GM12878 (cell line): ENCODE measurements around the gene B3GNT8. TPM values are rescaled to one million over a fixed set of nuclear protein-coding genes. Genes with fewer than 3 reads are reported as not detected.

ENCODE experiments used
- ATAC-seq: fragments of 200-7000 bp; cut with Tn5 transposase; 3 replicates; pipeline ENCODE4 v1.9.1; 2020; ENCODE audit warnings: mild to moderate bottlenecking, moderate library complexity
- BruUV-seq: library from RNA; stranded (reverse); fragments of 400-500 nt; replicated peaks from 2 replicates; lab custom pipeline; 2021; lab: Mats Ljungman, UMichigan
- CTCF ChIA-PET: fragments of 300-600 bp; sonication (Branson Sonifier 250); formaldehyde crosslinking; extraction: SDS; loops from one replicate; lab custom pipeline; 2021; ENCODE audit warnings: inconsistent platforms; lab: Yijun Ruan, JAX
- POLR2A ChIA-PET: fragments of 350-600 bp; formaldehyde crosslinking; extraction: SDS; loops from one replicate; lab custom pipeline; 2021; ENCODE audit warnings: inconsistent platforms; lab: Charles Lee
- RAD21 ChIA-PET: fragments of 300-600 bp; sonication (Branson Sonifier 250); formaldehyde crosslinking; loops from one replicate; lab custom pipeline; 2023; ENCODE audit warnings: antibody characterized with exemption; ENCODE audit not compliant: unreplicated experiment; lab: Charles Lee
- SMC1A ChIA-PET: fragments of 300-600 bp; sonication (Branson Sonifier 250); formaldehyde crosslinking; loops from one replicate; lab custom pipeline; 2023; ENCODE audit not compliant: unreplicated experiment, uncharacterized antibody; lab: Charles Lee
- DNase-seq: peaks from one replicate; pipeline ENCODE4 v3.0.0-alpha.2; 2011; ENCODE audit warnings: low read depth, low spot score
- FAIRE-seq: peaks from 3 replicates; lab custom pipeline; 2011; peaks lifted over from hg19 to GRCh38; lab: Jason Lieb, UNC
- H2AFZ ChIP-seq: 2 replicates; pipeline ENCODE4 v1.6.0; 2011; ENCODE audit warnings: low read depth, low read length, control low read depth; ENCODE audit not compliant: control insufficient read depth
- H3K27ac ChIP-seq: 2 replicates; pipeline ENCODE4 v1.5.1; 2011; ENCODE audit warnings: control low read depth; ENCODE audit not compliant: control insufficient read depth, insufficient read depth
- H3K27me3 ChIP-seq, 2 experiments: replicated peaks in 1 of 2; 2 replicates each; pipeline versions ENCODE4 v1.6.0 to v1.6.1; 2011; ENCODE audit warnings: low read length in 1 of 2; ENCODE audit not compliant: control insufficient read depth in 2 of 2, insufficient read depth in 2 of 2
- H3K36me3 ChIP-seq, 2 experiments: 2 replicates each; pipeline ENCODE4 v1.5.1; 2011; ENCODE audit warnings: low read length in 1 of 2; ENCODE audit not compliant: control insufficient read depth in 2 of 2, insufficient read depth in 2 of 2
- H3K4me1 ChIP-seq: 2 replicates; pipeline ENCODE4 v1.6.1; 2011; ENCODE audit warnings: mild to moderate bottlenecking, low read length, moderate library complexity, mixed read lengths; ENCODE audit not compliant: control insufficient read depth, insufficient read depth
- H3K4me2 ChIP-seq: 2 replicates; pipeline ENCODE4 v1.6.0; 2011; ENCODE audit warnings: control low read depth; ENCODE audit not compliant: control insufficient read depth, insufficient read depth
- H3K4me3 ChIP-seq: fragments of 200-600 bp; sonication (generic); 2 replicates; pipeline ENCODE4 v1.5.1; 2016
- H3K79me2 ChIP-seq: 2 replicates; pipeline ENCODE4 v1.6.0; 2011; ENCODE audit warnings: low read length; ENCODE audit not compliant: control insufficient read depth, insufficient read depth
- H3K9ac ChIP-seq: 2 replicates; pipeline ENCODE4 v1.8.0; 2011; ENCODE audit warnings: low read length, control low read depth, mixed read lengths; ENCODE audit not compliant: control insufficient read depth, insufficient read depth
- H3K9me3 ChIP-seq: replicated peaks from 3 replicates; pipeline ENCODE4 v1.5.1; 2011; ENCODE audit warnings: mild to moderate bottlenecking, low read length; ENCODE audit not compliant: control insufficient read depth, insufficient read depth
- H4K20me1 ChIP-seq: 2 replicates; pipeline ENCODE4 v1.6.0; 2011; ENCODE audit not compliant: control insufficient read depth, insufficient read depth
- ATF7 ChIP-seq: fragments of 450-650 bp; IDR thresholded peaks from 2 replicates; pipeline ENCODE4 v1.6.1; 2016; ENCODE audit warnings: low read depth, mild to moderate bottlenecking
- CEBPB ChIP-seq, 2 experiments: fragments of 150-350 bp in 1 of 2; IDR thresholded peaks; 2 replicates each; pipeline ENCODE4 v1.6.1; 2012 to 2014; ENCODE audit warnings: low read depth in 2 of 2, low read length in 2 of 2, borderline replicate concordance in 1 of 2, inconsistent platforms in 1 of 2
- CHD1 ChIP-seq: IDR thresholded peaks from 2 replicates; pipeline ENCODE4 v1.6.1; 2012; ENCODE audit warnings: low read depth, low read length, improper control_type of control experiment
- DPF2 ChIP-seq: fragments of 450-650 bp; IDR thresholded peaks from 2 replicates; pipeline ENCODE4 v1.6.1; 2017; ENCODE audit warnings: mild to moderate bottlenecking
- FOS ChIP-seq: IDR thresholded peaks from 3 replicates; pipeline ENCODE4 v1.6.1; 2011; ENCODE audit warnings: borderline replicate concordance; ENCODE audit not compliant: insufficient read length; ENCODE audit errors: extremely low read depth
- HDAC6 ChIP-seq: fragments of 200-600 bp; sonication (generic); IDR thresholded peaks from one replicate; pipeline ENCODE4 v1.8.0; 2017; ENCODE audit warnings: antibody characterized with exemption; ENCODE audit not compliant: unreplicated experiment
- IKZF1 ChIP-seq: fragments of 450-650 bp; conservative IDR thresholded peaks from 2 replicates; pipeline ENCODE4 v1.6.1; 2017; ENCODE audit warnings: antibody characterized with exemption, mild to moderate bottlenecking
- JUND ChIP-seq: IDR thresholded peaks from 2 replicates; pipeline ENCODE4 v1.6.1; 2012; ENCODE audit warnings: low read depth, mild to moderate bottlenecking, low read length, improper control_type of control experiment, moderate library complexity
- KDM1A ChIP-seq: fragments of 200-600 bp; sonication (generic); IDR thresholded peaks from 2 replicates; pipeline ENCODE4 v1.6.1; 2016; ENCODE audit warnings: borderline replicate concordance
- KLF5 ChIP-seq: fragments of 450-650 bp; IDR thresholded peaks from 2 replicates; pipeline ENCODE4 v1.6.1; 2014; ENCODE audit warnings: mild to moderate bottlenecking; ENCODE audit not compliant: partially characterized antibody
- LARP7 ChIP-seq: fragments of 450-650 bp; IDR thresholded peaks from 2 replicates; pipeline ENCODE4 v1.6.1; 2017; ENCODE audit warnings: mild to moderate bottlenecking
- MTA2 ChIP-seq: fragments of 450-650 bp; IDR thresholded peaks from 2 replicates; pipeline ENCODE4 v1.6.1; 2016; ENCODE audit warnings: low read depth, mild to moderate bottlenecking, moderate library complexity
- PAX5 ChIP-seq: IDR thresholded peaks from 2 replicates; pipeline ENCODE4 v1.6.1; 2011; ENCODE audit warnings: low read depth, low read length, borderline replicate concordance
- PAX8 ChIP-seq: fragments of 450-650 bp; IDR thresholded peaks from 2 replicates; pipeline ENCODE4 v1.6.1; 2017; ENCODE audit warnings: mild to moderate bottlenecking, moderate library complexity
- POLR2A ChIP-seq: IDR thresholded peaks from 2 replicates; pipeline ENCODE4 v1.6.1; 2011; ENCODE audit warnings: low read depth, mild to moderate bottlenecking, low read length
- POU2F2 ChIP-seq: IDR thresholded peaks from 3 replicates; pipeline ENCODE4 v1.6.1; 2011; ENCODE audit warnings: low read depth, mild to moderate bottlenecking, low read length, borderline replicate concordance
- RAD51 ChIP-seq: fragments of 450-650 bp; IDR thresholded peaks from 2 replicates; pipeline ENCODE4 v1.6.1; 2016; ENCODE audit warnings: moderate library complexity, mild to moderate bottlenecking, inconsistent platforms
- RFX5 ChIP-seq: IDR thresholded peaks from 2 replicates; pipeline ENCODE4 v1.6.1; 2011; ENCODE audit warnings: low read depth, low read length, improper control_type of control experiment
- SMC3 ChIP-seq: IDR thresholded peaks from 2 replicates; pipeline ENCODE4 v1.6.1; 2011; ENCODE audit warnings: low read length, improper control_type of control experiment, borderline replicate concordance
- SREBF2 ChIP-seq: IDR thresholded peaks from 2 replicates; pipeline ENCODE4 v1.6.1; 2012; ENCODE audit warnings: mild to moderate bottlenecking, low read length
- STAT3 ChIP-seq: IDR thresholded peaks from 2 replicates; pipeline ENCODE4 v1.6.1; 2011; ENCODE audit warnings: low read depth, low read length, improper control_type of control experiment
- TCF7 ChIP-seq: IDR thresholded peaks from 2 replicates; pipeline ENCODE4 v1.6.1; 2014; ENCODE audit warnings: antibody characterized with exemption, borderline replicate concordance
- ZNF217 ChIP-seq: fragments of 450-650 bp; IDR thresholded peaks from 2 replicates; pipeline ENCODE4 v1.6.1; 2017; ENCODE audit warnings: antibody characterized with exemption, mild to moderate bottlenecking
- ZNF384 ChIP-seq: IDR thresholded peaks from 2 replicates; pipeline ENCODE4 v1.6.1; 2012; ENCODE audit warnings: low read depth, mild to moderate bottlenecking, low read length, improper control_type of control experiment, borderline replicate concordance
- WGBS: methylation state at CpG from one replicate; pipeline ENCODE4 v1.1.6; 2016; ENCODE audit warnings: low lambda C conversion rate; ENCODE audit not compliant: insufficient replicate concordance, insufficient coverage; ENCODE audit errors: missing lambda C conversion rate; 5-methylcytosine and 5-hydroxymethylcytosine counted together
- in situ Hi-C: fragments of 300-500 bp; cut with MboI; formaldehyde crosslinking; loops from 9 replicates; pipeline ENCODE4 v1.14.3; 2018; ENCODE audit warnings: mixed read lengths
- intact Hi-C: fragments of 100-400 bp; cut with micrococcal nuclease; formaldehyde crosslinking; loops from one replicate; pipeline ENCODE4 v1.14.2; 2022; ENCODE audit not compliant: unreplicated experiment
- polyA plus RNA-seq, 11 experiments: library from polyadenylated mRNA; depleted of rRNA in 4 of 11; unstranded in 6 of 11; stranded (reverse) in 5 of 11; fragments of >200 nt; fragmentation: Nextera tagmentation in 4 of 11; fragmentation: Illumina TruSeq in 1 of 11; extraction: Ambion mirVana in 4 of 11; extraction: Trizol in 1 of 11; gene quantifications; 1 replicate in 1 of 11; 2 replicates in 10 of 11; pipeline versions ENCODE4 v1.2.1 to v1.2.3, GENCODE V29; 2011 to 2016; ENCODE audit warnings: inconsistent platforms in 2 of 11, missing spikeins in 2 of 11, low read depth in 1 of 11
- total RNA-seq, 4 experiments: library from RNA; depleted of rRNA in 3 of 4; stranded (reverse); fragments of >200 nt in 3 of 4; fragmentation: Illumina TruSeq in 1 of 4; extraction: Trizol in 1 of 4; gene quantifications; 2 replicates each; pipeline versions ENCODE4 v1.2.1 to v1.2.3, GENCODE V29; 2013 to 2021

B3GNT8 gene
- total and polyA plus RNA-seq, 10 of the 15 experiments (the other 5 are each of a cell fraction or from before 2014, with no cell fraction given): 0.06 to 1.2 (median 0.31) TPM; not detected in 4

DNA sequence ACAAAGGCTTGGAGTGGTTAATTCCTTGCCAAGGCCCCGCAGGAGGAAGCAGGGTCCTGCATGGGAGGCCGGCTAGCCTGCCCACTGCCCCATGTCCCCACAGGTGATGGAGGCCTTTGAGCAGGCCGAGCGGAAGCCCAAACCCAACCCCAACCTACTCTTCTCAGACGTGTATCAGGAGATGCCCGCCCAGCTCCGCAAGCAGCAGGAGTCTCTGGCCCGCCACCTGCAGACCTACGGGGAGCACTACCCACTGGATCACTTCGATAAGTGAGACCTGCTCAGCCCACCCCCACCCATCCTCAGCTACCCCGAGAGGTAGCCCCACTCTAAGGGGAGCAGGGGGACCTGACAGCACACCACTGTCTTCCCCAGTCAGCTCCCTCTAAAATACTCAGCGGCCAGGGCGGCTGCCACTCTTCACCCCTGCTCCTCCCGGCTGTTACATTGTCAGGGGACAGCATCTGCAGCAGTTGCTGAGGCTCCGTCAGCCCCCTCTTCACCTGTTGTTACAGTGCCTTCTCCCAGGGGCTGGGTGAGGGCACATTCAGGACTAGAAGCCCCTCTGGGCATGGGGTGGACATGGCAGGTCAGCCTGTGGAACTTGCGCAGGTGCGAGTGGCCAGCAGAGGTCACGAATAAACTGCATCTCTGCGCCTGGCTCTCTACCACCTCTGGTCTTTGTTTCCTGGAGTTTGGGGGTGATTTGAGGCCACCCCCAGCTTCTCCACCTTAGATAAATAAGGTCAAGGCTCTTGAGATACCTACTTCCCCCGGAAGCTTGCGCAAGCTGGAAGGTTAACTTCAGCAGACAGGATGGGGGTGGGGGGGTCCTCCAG is 2.6 kb downstream of the B3GNT8 start (continued):
- TF ChIP-seq HDAC6 (no peak), STAT3 (no peak), POU2F2 (no peak), MTA2 (no peak)

DNA sequence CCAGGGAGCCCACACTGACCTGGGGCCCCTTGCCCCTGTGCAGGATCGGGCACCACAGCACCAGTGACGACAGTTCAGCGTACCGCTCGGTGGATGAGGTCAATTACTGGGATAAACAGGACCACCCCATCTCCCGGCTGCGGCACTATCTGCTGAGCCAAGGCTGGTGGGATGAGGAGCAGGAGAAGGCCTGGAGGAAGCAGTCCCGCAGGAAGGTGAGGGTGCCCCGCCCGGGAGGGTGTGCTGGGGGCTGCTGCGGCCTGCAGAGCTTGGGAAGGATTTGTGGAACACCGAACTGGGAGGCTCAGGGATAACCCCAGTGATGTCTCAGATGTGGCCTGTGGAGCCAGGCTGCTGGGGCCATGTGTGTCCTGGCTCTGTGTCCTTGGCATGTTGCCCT is 4.2 kb downstream of the B3GNT8 start:
- in situ Hi-C loops (no loop called here), intact Hi-C loops (no loop called here)
- RAD21 ChIA-PET: no interaction called here
- Histone ChIP-seq H3K9ac (no peak overlapping the region), H3K79me2 (no peaks in the 10 kb centered on the region; the same call in 1 of the 2 replicates), H3K27me3 (no peaks in the 10 kb centered on the region), H3K4me2 (no peak overlapping the region), H3K4me1 (peaks cover 9% of the 10 kb centered on the region), H3K27ac (no peak overlapping the region), H3K9me3 (no peaks in the 10 kb centered on the region), H3K4me3 (no peak overlapping the region), H4K20me1 (no peaks in the 10 kb centered on the region), H2AFZ (no peak overlapping the region), H3K36me3 (peaks cover 11 to 18% of the 10 kb centered on the region in 2 experiments)
- SMC1A ChIA-PET: no interaction called here
- DNase-seq: no peak
- POLR2A ChIA-PET: no interaction called here
- ATAC-seq: no peak
- no peak for TF ChIP-seq FOS
- TF ChIP-seq JUND: no peak
- TF ChIP-seq SREBF2: no peak
- TF ChIP-seq ZNF217: no peak
- TF ChIP-seq ZNF384: no peak
- no peak for TF ChIP-seq PAX8
- no peak for TF ChIP-seq ATF7
- TF ChIP-seq CHD1: no peak
- no peak for TF ChIP-seq RFX5
- TF ChIP-seq SMC3: no peak
- no peak for TF ChIP-seq KLF5
- TF ChIP-seq KDM1A: no peak
- TF ChIP-seq LARP7: no peak
- no peak for TF ChIP-seq PAX5
- TF ChIP-seq DPF2: no peak
- no peak for TF ChIP-seq TCF7
- no peak for TF ChIP-seq POLR2A
- no peak for TF ChIP-seq CEBPB (IDR thresholded peaks at IDR 0.05; ENCODE audit: borderline replicate concordance in 1 of 2, low read depth in 2 of 2, low read length in 2 of 2)
- no peak for TF ChIP-seq RAD51
- no peak for TF ChIP-seq IKZF1
- WGBS: over 99% methylated on average over 12 of the region's 12 CpGs
- FAIRE-seq: no peak
- CTCF ChIA-PET: no interaction called here
- no TSS peak for BruUV-seq
